ENCODE measurements around the gene CARF. TPM values are rescaled to one million over a fixed set of nuclear protein-coding genes. Genes with fewer than 3 reads are reported as not detected.

CARF gene
- total and polyA plus RNA-seq, 2 donors (not counting 3 experiments of a cell fraction or from before 2014, with no cell fraction given), result 1.0 to 3.7 TPM

DNA sequence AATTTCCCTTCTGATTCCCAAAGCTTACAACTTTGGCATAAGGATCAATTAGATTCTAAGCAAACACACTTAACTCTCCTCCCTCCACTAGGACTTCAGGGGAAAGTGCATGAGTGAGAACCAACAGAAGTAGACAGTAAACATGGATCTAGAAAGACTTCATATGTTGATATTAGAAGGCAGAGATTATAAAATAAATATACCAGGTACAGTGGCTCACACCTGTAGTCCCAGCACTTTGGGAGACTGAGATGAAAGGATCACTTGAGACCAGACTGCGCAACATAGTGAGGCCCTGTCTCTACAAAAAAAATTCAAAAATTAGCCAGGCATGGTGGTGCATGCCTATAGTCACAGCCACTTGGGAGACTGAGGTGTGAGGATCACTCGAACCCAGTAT lies 118.5 kb downstream of the CARF start:
- BruUV-seq (replicated peaks), result no TSS peak
- Histone ChIP-seq H3K9me3 (replicated peaks; ENCODE audit: control insufficient read depth, insufficient read depth, low read length) (no peaks in the 10 kb centered on the region), H3K4me3 (replicated peaks in 1 of 3; ENCODE audit: insufficient read depth in 1 of 3, low read depth in 1 of 3, low read length in 3 of 3) (no peak overlapping the region), H3K9ac (replicated peaks; ENCODE audit: extremely low read depth, insufficient read depth, low read length) (no peak overlapping the region), H2AFZ (ENCODE audit: low read depth, low read length) (no peak overlapping the region), H3K4me2 (ENCODE audit: insufficient read depth, low read length) (no peak overlapping the region), H3K27ac (ENCODE audit: insufficient read depth, low read depth, low read length) (no peak overlapping the region), H3K36me3 (ENCODE audit: control insufficient read depth in 2 of 2, extremely low read depth in 1 of 2, insufficient read depth in 2 of 2, low read length in 2 of 2) (no peaks in the 10 kb centered on the region), H3K27me3 (ENCODE audit: control insufficient read depth in 2 of 2, insufficient read depth in 2 of 2, low read length in 2 of 2) (no peaks in the 10 kb centered on the region), H3K9me1 (replicated peaks; ENCODE audit: control insufficient read depth, extremely low read depth, insufficient read depth, low read length) (no peaks in the 10 kb centered on the region), H4K20me1 (replicated peaks; ENCODE audit: control insufficient read depth, extremely low read depth, insufficient read depth, low read length) (no peaks in the 10 kb centered on the region), H3K79me2 (ENCODE audit: control insufficient read depth, insufficient read depth, low read length) (no peaks in the 10 kb centered on the region), H3K4me1 (ENCODE audit: control insufficient read depth, extremely low read depth, insufficient read depth, low read length) (no peaks in the 10 kb centered on the region)
- no peak for FAIRE-seq
- POLR2A ChIA-PET, result no interaction called here
- TF ChIP-seq POLR2A (IDR thresholded peaks at IDR 0.05; ENCODE audit: low read depth, low read length) (no peak), GATA2 (IDR thresholded peaks at IDR 0.05; ENCODE audit: insufficient read depth, insufficient read length, low read depth, low read length) (no peak), FOS (IDR thresholded peaks at IDR 0.05; ENCODE audit: borderline replicate concordance, insufficient read depth, low read length) (no peak), JUN (IDR thresholded peaks at IDR 0.05; ENCODE audit: borderline replicate concordance, insufficient read depth, insufficient read length, low read depth) (no peak), POLR2AphosphoS5 (IDR thresholded peaks at IDR 0.05; ENCODE audit: insufficient read depth, low read depth, low read length) (no peak)
- dilution Hi-C loops (cut with MboI; ENCODE audit: extremely low pct_ligation_motif_present, low sequenced_read_pairs) (no loop called here), intact Hi-C loops (cut with micrococcal nuclease) (no loop called here)
- CTCF ChIA-PET, result interaction anchor here (1.2 kb wide), 1 partner anchor 8 kb away, joined by 3 read pairs; no protein-coding TSS in a partner anchor
- DNase-seq (ENCODE audit: low read depth, low spot score), result no peak

DNA sequence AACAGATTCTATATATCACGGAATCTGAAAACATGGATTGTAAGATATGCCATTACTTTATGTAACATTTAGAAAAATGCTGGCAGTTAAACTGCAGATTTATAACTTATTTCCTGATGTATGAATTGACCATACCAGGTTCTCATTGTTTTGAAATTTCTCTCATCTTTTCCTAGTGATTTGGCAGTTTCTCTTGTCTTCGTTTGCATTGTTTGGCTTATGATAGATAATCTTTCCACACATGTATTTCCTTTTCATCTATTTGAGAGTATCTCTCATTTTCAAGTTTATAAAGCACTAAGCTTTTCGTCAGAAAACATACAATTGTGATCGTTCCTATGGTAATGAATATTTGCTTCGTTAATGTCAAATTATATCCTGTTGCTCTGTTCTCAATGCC lies 118.9 kb downstream of the CARF start:
- no TSS peak for BruUV-seq (replicated peaks)
- ChIA-PET POLR2A (no interaction called here), CTCF (interaction anchor here (0.9 to 1.2 kb wide), 2 partner anchors 8 to 14 kb away, joined by 3 read pairs; no protein-coding TSS in a partner anchor)
- no peaks in the 10 kb centered on the region for H3K36me3 ChIP-seq (ENCODE audit: control insufficient read depth in 2 of 2, extremely low read depth in 1 of 2, insufficient read depth in 2 of 2, low read length in 2 of 2)
- TF ChIP-seq JUN (IDR thresholded peaks at IDR 0.05; ENCODE audit: borderline replicate concordance, insufficient read depth, insufficient read length, low read depth) (no peak), FOS (IDR thresholded peaks at IDR 0.05; ENCODE audit: borderline replicate concordance, insufficient read depth, low read length) (no peak)
- no peak overlapping the region for H3K27ac ChIP-seq (ENCODE audit: insufficient read depth, low read depth, low read length)
- H2AFZ ChIP-seq (ENCODE audit: low read depth, low read length), result no peak overlapping the region
- intact Hi-C loops (cut with micrococcal nuclease), result no loop called here
- H3K9me1 ChIP-seq (replicated peaks; ENCODE audit: control insufficient read depth, extremely low read depth, insufficient read depth, low read length), result no peaks in the 10 kb centered on the region
- DNase-seq (ENCODE audit: low read depth, low spot score), result no peak
- H3K4me1 ChIP-seq (ENCODE audit: control insufficient read depth, extremely low read depth, insufficient read depth, low read length), result no peaks in the 10 kb centered on the region
- H3K27me3 ChIP-seq (ENCODE audit: control insufficient read depth in 2 of 2, insufficient read depth in 2 of 2, low read length in 2 of 2), result no peaks in the 10 kb centered on the region
- no peak overlapping the region for H3K9ac ChIP-seq (replicated peaks; ENCODE audit: extremely low read depth, insufficient read depth, low read length)
- FAIRE-seq, result no peak
- no peaks in the 10 kb centered on the region for H3K9me3 ChIP-seq (replicated peaks; ENCODE audit: control insufficient read depth, insufficient read depth, low read length)
- dilution Hi-C loops (cut with MboI; ENCODE audit: extremely low pct_ligation_motif_present, low sequenced_read_pairs), result no loop called here
- H3K4me2 ChIP-seq (ENCODE audit: insufficient read depth, low read length), result no peak overlapping the region
- no peaks in the 10 kb centered on the region for H3K79me2 ChIP-seq (ENCODE audit: control insufficient read depth, insufficient read depth, low read length)
- no peaks in the 10 kb centered on the region for H4K20me1 ChIP-seq (replicated peaks; ENCODE audit: control insufficient read depth, extremely low read depth, insufficient read depth, low read length)
- H3K4me3 ChIP-seq (replicated peaks in 1 of 3; ENCODE audit: insufficient read depth in 1 of 3, low read depth in 1 of 3, low read length in 3 of 3), result no peak overlapping the region

All from endothelial cell of umbilical vein (primary cell).